B cell (primary cell): ENCODE measurements around the gene TSPOAP1. TPM values are rescaled to one million over a fixed set of nuclear protein-coding genes. Genes with fewer than 3 reads are reported as not detected.
A peak's percentile ranks its signal among the peaks of the same experiment; 100 is the strongest.

Experiments
- ATAC-seq: fragments of 200-7000 bp; cut with Tn5 transposase; one replicate; pipeline ENCODE4 v1.10.0; 2021; ENCODE audit warnings: low read depth, mild to moderate bottlenecking, moderate number of reproducible peaks, moderate library complexity
- CTCF ChIA-PET: fragments of 350-600 bp; sonication (Branson Sonifier 250); formaldehyde crosslinking; loops from one replicate; lab custom pipeline; 2021; ENCODE audit warnings: antibody characterized with exemption, inconsistent platforms; lab: Charles Lee
- POLR2A ChIA-PET: fragments of 350-600 bp; sonication (Branson Sonifier 250); formaldehyde crosslinking; loops from one replicate; lab custom pipeline; 2021; ENCODE audit warnings: antibody characterized with exemption; lab: Charles Lee
- DNase-seq: peaks from one replicate; pipeline ENCODE4 v3.0.0; 2013
- H2AFZ ChIP-seq: 2 replicates; pipeline ENCODE4 v1.6.1; 2012; ENCODE audit warnings: mild to moderate bottlenecking, low read depth, low read length; ENCODE audit not compliant: insufficient read depth, poor library complexity, severe bottlenecking
- H3K27ac ChIP-seq, 2 donors: 1 replicate in 1 of 2; 2 replicates in 1 of 2; pipeline ENCODE4 v1.5.1; 2012 to 2013; ENCODE audit warnings: low read length in 2 of 2, mild to moderate bottlenecking in 2 of 2, moderate library complexity in 1 of 2
- H3K27me3 ChIP-seq, 4 experiments: fragments of 200-600 bp in 1 of 4; sonication (generic) in 1 of 4; replicated peaks in 1 of 4; 1 replicate in 2 of 4; 2 replicates in 2 of 4; pipeline versions ENCODE4 v1.6.1 to v1.7.0; 2013 to 2016; ENCODE audit warnings: low read length in 3 of 4, mild to moderate bottlenecking in 2 of 4, mixed read lengths in 1 of 4, moderate library complexity in 1 of 4; ENCODE audit not compliant: insufficient read depth in 4 of 4, control insufficient read depth in 3 of 4; ENCODE audit errors: control extremely low read depth in 1 of 4
- H3K36me3 ChIP-seq, 2 experiments: replicated peaks in 1 of 2; 1 replicate in 1 of 2; 2 replicates in 1 of 2; pipeline versions ENCODE4 v1.6.1 to v1.7.1; 2013; ENCODE audit warnings: low read length in 1 of 2; ENCODE audit not compliant: insufficient read depth in 2 of 2, control insufficient read depth in 1 of 2; ENCODE audit errors: control extremely low read depth in 1 of 2, extremely low read depth in 1 of 2
- H3K4me1 ChIP-seq, 2 donors: fragments of 200-600 bp in 1 of 2; sonication (generic) in 1 of 2; 1 replicate in 1 of 2; 2 replicates in 1 of 2; pipeline versions ENCODE4 v1.5.1 to v1.6.1; 2013 to 2017; ENCODE audit warnings: low read length in 2 of 2; ENCODE audit not compliant: control insufficient read depth in 2 of 2, insufficient read depth in 2 of 2
- H3K4me2 ChIP-seq: replicated peaks from 2 replicates; pipeline ENCODE3; 2012; ENCODE audit warnings: mild to moderate bottlenecking, low read depth, low read length; ENCODE audit not compliant: poor library complexity, severe bottlenecking
- H3K4me3 ChIP-seq, 5 experiments: fragments of 200-600 bp in 1 of 5; sonication (generic) in 1 of 5; 1 replicate in 3 of 5; 2 replicates in 2 of 5; pipeline versions ENCODE4 v1.5.1 to v1.7.0; 2011 to 2016; ENCODE audit warnings: low read length in 4 of 5, mild to moderate bottlenecking in 4 of 5, low read depth in 2 of 5, control low read depth in 1 of 5, moderate library complexity in 1 of 5; ENCODE audit not compliant: insufficient read depth in 1 of 5; ENCODE audit errors: control extremely low read depth in 1 of 5, extremely low read depth in 1 of 5
- H3K79me2 ChIP-seq: fragments of 200-600 bp; sonication (generic); one replicate; pipeline ENCODE4 v1.6.0; 2016; ENCODE audit warnings: low read length; ENCODE audit not compliant: control insufficient read depth, insufficient read depth
- H3K9ac ChIP-seq: fragments of 200-600 bp; sonication (generic); 2 replicates; pipeline ENCODE4 v1.6.1; 2017; ENCODE audit warnings: mild to moderate bottlenecking, low read length, moderate library complexity
- H3K9me3 ChIP-seq, 3 donors: one replicate each; pipeline versions ENCODE4 v1.6.1 to v1.7.1; 2013; ENCODE audit warnings: low read length in 2 of 3; ENCODE audit not compliant: control insufficient read depth in 2 of 3, insufficient read depth in 1 of 3; ENCODE audit errors: control extremely low read depth in 1 of 3
- H4K20me1 ChIP-seq: 2 replicates; pipeline ENCODE4 v1.6.0; 2012; ENCODE audit warnings: mild to moderate bottlenecking, low read length; ENCODE audit not compliant: insufficient read depth, control insufficient read depth, poor library complexity, severe bottlenecking
- H3K27ac Mint-ChIP-seq: one replicate; pipeline ENCODE4 v1.8.0; 2021; ENCODE audit warnings: mixed read lengths
- H3K27me3 Mint-ChIP-seq: one replicate; pipeline ENCODE4 v1.8.0; 2021; ENCODE audit warnings: mixed read lengths
- H3K4me1 Mint-ChIP-seq: one replicate; pipeline ENCODE4 v1.8.0; 2021; ENCODE audit warnings: mixed read lengths
- H3K4me3 Mint-ChIP-seq: one replicate; pipeline ENCODE4 v1.8.0; 2021; ENCODE audit warnings: mixed read lengths
- H3K9me3 Mint-ChIP-seq: one replicate; pipeline ENCODE4 v1.8.0; 2022; ENCODE audit warnings: mixed read lengths; ENCODE audit not compliant: insufficient read depth
- CTCF ChIP-seq: fragments of 200-600 bp; IDR thresholded peaks from one replicate; pipeline ENCODE4 v1.8.0; 2022; ENCODE audit warnings: antibody characterized with exemption, mild to moderate bottlenecking
- EZH2 ChIP-seq: IDR thresholded peaks from 2 replicates; pipeline ENCODE4 v1.6.1; 2012; ENCODE audit warnings: borderline replicate concordance, low read depth, mild to moderate bottlenecking, moderate library complexity, low read length; ENCODE audit not compliant: insufficient read depth, poor library complexity, severe bottlenecking
- WGBS: methylation state at CpG from one replicate; pipeline ENCODE4 v1.1.5; 2013; ENCODE audit warnings: missing lambda C conversion rate; ENCODE audit not compliant: insufficient coverage; 5-methylcytosine and 5-hydroxymethylcytosine counted together
- intact Hi-C: fragments of 100-400 bp; cut with micrococcal nuclease; formaldehyde crosslinking; loops from one replicate; pipeline ENCODE4 v1.10.0; 2022
- polyA plus RNA-seq: library from polyadenylated mRNA; depleted of rRNA; stranded (reverse); fragments of >200 nt; gene quantifications from 2 replicates; pipeline ENCODE4 v1.2.3, GENCODE V29; 2012
- total RNA-seq, 2 donors: library from RNA; stranded (reverse); fragments of 120-200 nt in 1 of 2; gene quantifications; 1 replicate in 1 of 2; 2 replicates in 1 of 2; pipeline versions ENCODE4 v1.2.3 to v1.2.4, GENCODE V29; 2013 to 2022

Gene TSPOAP1
- total and polyA plus RNA-seq, 2 donors (not counting 1 experiment from before 2014, with no cell fraction given), result 10.8 to 30.7 TPM

GRCh38 chr17:58318627-58319172 lies 9.9 kb downstream of the TSPOAP1 start:
- Mint-ChIP-seq H3K27me3 (no peaks in the 10 kb centered on the region), H3K4me1 (peaks cover 18% of the 10 kb centered on the region), H3K9me3 (no peaks in the 10 kb centered on the region), H3K27ac (peak overlapping the region; percentile 69), H3K4me3 (no peak overlapping the region)
- POLR2A ChIA-PET, result interaction anchor here (1.2 to 5.5 kb wide), 6 partner anchors 8 to 33 kb away, joined by 4 to 46 read pairs (median 34); partner anchors contain the start of genes SUPT4H1 and TSPOAP1
- intact Hi-C loops, result no loop called here
- TF ChIP-seq EZH2 (no peak), CTCF (no peak)
- Histone ChIP-seq H3K9me3 (no peaks in the 10 kb centered on the region), H3K27ac (no peak overlapping the region), H3K9ac (no peak overlapping the region), H3K36me3 (no peaks in the 10 kb centered on the region), H2AFZ (no peak overlapping the region), H3K4me3 (no peak overlapping the region), H3K4me2 (no peak overlapping the region), H3K79me2 (peaks cover 19% of the 10 kb centered on the region), H4K20me1 (no peaks in the 10 kb centered on the region), H3K27me3 (no peaks in the 10 kb centered on the region), H3K4me1 (peaks cover 11 to 13% of the 10 kb centered on the region in 2 donors)
- ATAC-seq (no peak), DNase-seq (no peak)
- CTCF ChIA-PET, result interaction anchor here (1.2 to 17.9 kb wide), 17 partner anchors 8 to 686 kb away, joined by 3 to 587 read pairs (median 31); partner anchors contain the start of genes HSF5, RNF43, SUPT4H1 and TSPOAP1
- 96% methylated on average over 7 of the region's 7 CpGs for WGBS

GRCh38 chr17:58318065-58318481 lies 10.5 kb downstream of the TSPOAP1 start:
- H3K27me3 Mint-ChIP-seq, result no peaks in the 10 kb centered on the region
- ChIA-PET CTCF (interaction anchor here (0.6 to 17.9 kb wide), 46 partner anchors 9 to 789 kb away, joined by 3 to 587 read pairs (median 8); partner anchors contain the start of genes HSF5, RNF43, SUPT4H1 and TRIM37), POLR2A (interaction anchor here (0.5 to 5.5 kb wide), 11 partner anchors 9 to 170 kb away, joined by 3 to 46 read pairs (median 11); partner anchors contain the start of genes HSF5, RNF43, SUPT4H1 and TSPOAP1)
- TF ChIP-seq CTCF (no peak), EZH2 (no peak)
- ATAC-seq, result no peak
- Histone ChIP-seq H2AFZ (peak overlapping the region; percentile 48), H3K36me3 (no peaks in the 10 kb centered on the region), H3K27me3 (no peaks in the 10 kb centered on the region), H3K79me2 (peaks cover 19% of the 10 kb centered on the region), H3K9ac (no peak overlapping the region), H3K4me2 (peak overlapping the region; percentile 33), H3K4me3 (no peak overlapping the region), H3K4me1 (peaks cover 11 to 12% of the 10 kb centered on the region in 2 donors), H4K20me1 (no peaks in the 10 kb centered on the region), H3K9me3 (no peaks in the 10 kb centered on the region), H3K27ac (peak overlapping the region; percentile 53 to 76)
- 100% methylated on average over 7 of the region's 9 CpGs for WGBS
- peaks cover 14% of the 10 kb centered on the region for H3K4me1 Mint-ChIP-seq
- no peak overlapping the region for H3K4me3 Mint-ChIP-seq
- peak; percentile 20 for DNase-seq
- intact Hi-C loops, result no loop called here
- peak overlapping the region; percentile 96 for H3K27ac Mint-ChIP-seq
- no peaks in the 10 kb centered on the region for H3K9me3 Mint-ChIP-seq
